ENCODE results near the gene ZRANB3.

The ZRANB3 gene

GRCh38 chr2:135097532-135098231, 433.3 kb downstream of the ZRANB3 start:
- H3K36me3 Mint-ChIP-seq (ENCODE audit: low read depth) = peaks cover 41% of the 10 kb centered on the region

GRCh38 chr2:135096665-135097446, 434.2 kb downstream of the ZRANB3 start:
- Mint-ChIP-seq H3K4me1 (no peaks in the 10 kb centered on the region), H3K36me3 (ENCODE audit: low read depth) (peaks cover 34% of the 10 kb centered on the region), H3K9me3 (peaks cover 2% of the 10 kb centered on the region), H3K27ac (no peak overlapping the region), H3K27me3 (ENCODE audit: low read depth) (no peaks in the 10 kb centered on the region), H3K4me3 (no peak overlapping the region)
- no peak for TF ChIP-seq CTCF (IDR thresholded peaks at IDR 0.05; ENCODE audit: unreplicated experiment in 3 of 3)

More at GRCh38 chr2:135097532-135098231, 433.3 kb downstream of the ZRANB3 start:
- no peak for TF ChIP-seq CTCF (IDR thresholded peaks at IDR 0.05; ENCODE audit: unreplicated experiment in 3 of 3)
- H3K27ac Mint-ChIP-seq = no peak overlapping the region
- no peaks in the 10 kb centered on the region for H3K4me1 Mint-ChIP-seq
- H3K27me3 Mint-ChIP-seq (ENCODE audit: low read depth) = no peaks in the 10 kb centered on the region
- H3K4me3 Mint-ChIP-seq = no peak overlapping the region
- H3K9me3 Mint-ChIP-seq = peaks cover 5% of the 10 kb centered on the region

DNA sequence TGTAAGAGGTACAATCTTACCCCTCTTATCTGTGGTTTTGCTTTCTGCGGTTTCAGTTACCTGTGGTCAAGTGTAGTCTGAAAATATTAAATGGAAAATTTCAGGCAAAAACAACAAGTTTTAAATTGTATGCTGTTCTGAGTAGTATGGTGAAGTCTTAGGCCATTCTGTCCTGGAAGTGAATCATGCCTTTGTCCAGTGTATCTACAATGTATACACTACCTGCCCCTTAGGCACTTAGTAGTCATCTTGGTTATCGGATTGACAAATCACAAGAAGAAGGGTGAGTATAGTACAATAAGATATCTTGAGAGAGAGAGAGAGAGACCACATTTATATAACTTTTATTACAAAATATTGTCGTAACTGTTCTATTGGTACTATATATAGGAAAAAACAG, 435.4 kb downstream of the ZRANB3 start:
- H3K36me3 Mint-ChIP-seq (ENCODE audit: low read depth) = peaks cover 28% of the 10 kb centered on the region
- TF ChIP-seq CTCF (IDR thresholded peaks at IDR 0.05; ENCODE audit: unreplicated experiment in 3 of 3) = no peak
- H3K27ac Mint-ChIP-seq = no peak overlapping the region
- H3K4me3 Mint-ChIP-seq = no peak overlapping the region
- no peaks in the 10 kb centered on the region for H3K27me3 Mint-ChIP-seq (ENCODE audit: low read depth)
- no peaks in the 10 kb centered on the region for H3K9me3 Mint-ChIP-seq
- H3K4me1 Mint-ChIP-seq = no peaks in the 10 kb centered on the region

GRCh38 chr2:135094508-135094907, 436.5 kb downstream of the ZRANB3 start:
- no peak overlapping the region for H3K27ac Mint-ChIP-seq
- peaks cover under 1% of the 10 kb centered on the region for H3K9me3 Mint-ChIP-seq
- no peaks in the 10 kb centered on the region for H3K4me1 Mint-ChIP-seq
- no peaks in the 10 kb centered on the region for H3K27me3 Mint-ChIP-seq (ENCODE audit: low read depth)
- H3K36me3 Mint-ChIP-seq (ENCODE audit: low read depth) = peaks cover 31% of the 10 kb centered on the region
- no peak overlapping the region for H3K4me3 Mint-ChIP-seq
- no peak for TF ChIP-seq CTCF (IDR thresholded peaks at IDR 0.05; ENCODE audit: unreplicated experiment in 3 of 3)

DNA sequence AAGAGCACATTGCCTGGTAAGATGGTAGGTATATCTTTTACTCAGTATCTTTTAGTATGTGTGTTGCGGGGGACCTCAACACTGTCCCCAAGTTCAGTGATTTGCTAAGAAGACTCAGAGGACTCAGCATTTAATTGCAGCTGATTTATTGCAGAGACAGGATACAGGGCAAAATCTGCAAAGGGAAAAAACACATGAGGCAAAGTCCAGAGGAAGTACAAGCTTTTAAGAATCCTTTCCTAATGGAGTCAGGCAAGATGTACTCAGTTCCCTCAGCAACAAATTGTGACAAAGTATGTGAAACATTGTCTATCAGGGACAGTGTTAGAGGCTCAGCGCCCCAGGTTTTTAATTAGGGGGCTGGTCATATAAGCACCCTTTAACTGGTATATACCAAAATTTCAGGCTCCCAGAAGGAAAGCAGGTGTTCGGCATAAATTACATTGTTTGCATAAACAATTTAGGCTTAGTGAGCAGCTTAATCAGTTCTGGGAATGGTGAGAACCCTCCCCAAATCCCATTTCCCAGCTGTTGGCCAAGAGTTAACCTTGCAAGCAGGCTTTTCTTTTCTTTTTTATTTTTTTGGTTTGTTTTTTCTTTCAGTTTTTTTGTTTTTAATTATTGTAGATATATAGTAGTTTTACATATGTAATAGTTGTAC, 437.2 kb downstream of the ZRANB3 start:
- no peaks in the 10 kb centered on the region for H3K27me3 Mint-ChIP-seq (ENCODE audit: low read depth)
- peaks cover 7% of the 10 kb centered on the region for H3K9me3 Mint-ChIP-seq
- H3K4me1 Mint-ChIP-seq = no peaks in the 10 kb centered on the region
- no peak overlapping the region for H3K4me3 Mint-ChIP-seq
- H3K36me3 Mint-ChIP-seq (ENCODE audit: low read depth) = peaks cover 32% of the 10 kb centered on the region
- peak overlapping the region in 1 of 3 experiments; percentile 15 for H3K27ac Mint-ChIP-seq
- TF ChIP-seq CTCF (IDR thresholded peaks at IDR 0.05; ENCODE audit: unreplicated experiment in 3 of 3) = no peak
